ENCODE measurements around the gene GPC6. TPM values are rescaled to one million over a fixed set of nuclear protein-coding genes. Genes with fewer than 3 reads are reported as not detected.

Gene GPC6
- total RNA-seq, 1 donor from 2014 or later = not detected

- TF ChIP-seq CTCF (IDR thresholded peaks at IDR 0.05) = no peak
- intact Hi-C loops (cut with micrococcal nuclease) = no loop called here
- H3K36me3 Mint-ChIP-seq (ENCODE audit: low read depth) = no peaks in the 10 kb centered on the region
- H3K27ac Mint-ChIP-seq = no peak overlapping the region
- DNase-seq (no peak), ATAC-seq (ENCODE audit: low read depth) (no peak)
- ChIA-PET POLR2A (no interaction called here), CTCF (no interaction called here)
- H3K4me3 Mint-ChIP-seq = no peak overlapping the region
- H3K27me3 Mint-ChIP-seq = no peaks in the 10 kb centered on the region
- H3K4me1 Mint-ChIP-seq = no peaks in the 10 kb centered on the region
- peaks cover 2% of the 10 kb centered on the region for H3K9me3 Mint-ChIP-seq
Measured at GRCh38 chr13:93260591-93260990, 34.0 kb downstream of the GPC6 start.

GRCh38 chr13:93262729-93263345 lies 36.2 kb downstream of the GPC6 start:
- no peaks in the 10 kb centered on the region for H3K27me3 Mint-ChIP-seq
- H3K4me3 Mint-ChIP-seq = no peak overlapping the region
- no peaks in the 10 kb centered on the region for H3K36me3 Mint-ChIP-seq (ENCODE audit: low read depth)
- H3K27ac Mint-ChIP-seq = no peak overlapping the region
- H3K9me3 Mint-ChIP-seq = peaks cover 2% of the 10 kb centered on the region
- ChIA-PET POLR2A (no interaction called here), CTCF (no interaction called here)
- ATAC-seq (ENCODE audit: low read depth) (no peak), DNase-seq (no peak)
- no peak for TF ChIP-seq CTCF (IDR thresholded peaks at IDR 0.05)
- intact Hi-C loops (cut with micrococcal nuclease) = no loop called here
- no peaks in the 10 kb centered on the region for H3K4me1 Mint-ChIP-seq

GRCh38 chr13:93264876-93265275 lies 38.3 kb downstream of the GPC6 start:
- ChIA-PET POLR2A (no interaction called here), CTCF (no interaction called here)
- Mint-ChIP-seq H3K4me1 (no peaks in the 10 kb centered on the region), H3K36me3 (ENCODE audit: low read depth) (no peaks in the 10 kb centered on the region), H3K27ac (no peak overlapping the region), H3K27me3 (no peaks in the 10 kb centered on the region), H3K9me3 (no peaks in the 10 kb centered on the region), H3K4me3 (no peak overlapping the region)
- ATAC-seq (ENCODE audit: low read depth) (no peak), DNase-seq (no peak)
- intact Hi-C loops (cut with micrococcal nuclease) = no loop called here
- TF ChIP-seq CTCF (IDR thresholded peaks at IDR 0.05) = no peak

- ChIA-PET CTCF (no interaction called here), POLR2A (no interaction called here)
- Mint-ChIP-seq H3K36me3 (ENCODE audit: low read depth) (no peaks in the 10 kb centered on the region), H3K4me3 (no peak overlapping the region), H3K27me3 (no peaks in the 10 kb centered on the region), H3K27ac (no peak overlapping the region), H3K9me3 (no peaks in the 10 kb centered on the region), H3K4me1 (no peaks in the 10 kb centered on the region)
- intact Hi-C loops (cut with micrococcal nuclease) = no loop called here
- no peak for ATAC-seq (ENCODE audit: low read depth)
- TF ChIP-seq CTCF (IDR thresholded peaks at IDR 0.05) = no peak
- DNase-seq = no peak
Measured at GRCh38 chr13:93265800-93266199, 39.2 kb downstream of the GPC6 start.

- no peaks in the 10 kb centered on the region for H3K36me3 Mint-ChIP-seq (ENCODE audit: low read depth)
- POLR2A ChIA-PET = no interaction called here
- H3K27ac Mint-ChIP-seq = no peak overlapping the region
- H3K27me3 Mint-ChIP-seq = no peaks in the 10 kb centered on the region
- intact Hi-C loops (cut with micrococcal nuclease) = no loop called here
- no peaks in the 10 kb centered on the region for H3K4me1 Mint-ChIP-seq
- ATAC-seq (ENCODE audit: low read depth) (no peak), DNase-seq (no peak)
- H3K9me3 Mint-ChIP-seq = no peaks in the 10 kb centered on the region
- H3K4me3 Mint-ChIP-seq = no peak overlapping the region
- no peak for TF ChIP-seq CTCF (IDR thresholded peaks at IDR 0.05)
- CTCF ChIA-PET = no interaction called here
Measured at GRCh38 chr13:93266681-93267080, 40.1 kb downstream of the GPC6 start.
